Stimulated activated CD4-positive, alpha-beta T cell treated with anti-CD3 and anti-CD28 coated beads, TNF-alpha, amount 100 ng/mL, for 1 hour (primary cell): Measurements from ENCODE around the gene VWA5A.
"Not testable (repeated sequence)": the region's sequence is repeated elsewhere in the genome, so short reads cannot be mapped to it uniquely, and the experiment has no call there.

Experiments used
- DNase-seq, 3 donors: peaks; one replicate each; pipeline ENCODE4 v3.0.0-alpha.2; 2020; ENCODE audit warnings: low read depth in 3 of 3, low spot score in 1 of 3

VWA5A gene

DNA sequence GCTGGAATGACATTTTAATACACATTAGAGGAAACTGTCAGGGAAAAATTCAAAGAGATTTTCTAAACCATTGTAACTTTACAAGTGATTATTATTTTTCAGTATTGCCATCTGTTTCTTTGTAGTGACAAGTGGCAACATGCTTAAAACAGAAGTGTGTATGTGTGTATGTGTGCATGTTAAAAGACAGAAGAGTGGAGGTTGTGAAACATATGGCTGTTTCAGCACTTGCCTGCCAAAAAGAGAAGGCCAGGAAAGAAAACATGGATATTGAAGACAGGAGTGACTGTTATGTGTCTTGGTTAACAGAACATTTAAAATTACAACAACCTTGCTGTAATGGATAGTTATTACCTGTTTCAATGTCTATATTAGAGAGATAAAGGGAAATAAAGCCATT lies 24.3 kb upstream of the VWA5A start:
- DNase-seq, result no peak

DNA sequence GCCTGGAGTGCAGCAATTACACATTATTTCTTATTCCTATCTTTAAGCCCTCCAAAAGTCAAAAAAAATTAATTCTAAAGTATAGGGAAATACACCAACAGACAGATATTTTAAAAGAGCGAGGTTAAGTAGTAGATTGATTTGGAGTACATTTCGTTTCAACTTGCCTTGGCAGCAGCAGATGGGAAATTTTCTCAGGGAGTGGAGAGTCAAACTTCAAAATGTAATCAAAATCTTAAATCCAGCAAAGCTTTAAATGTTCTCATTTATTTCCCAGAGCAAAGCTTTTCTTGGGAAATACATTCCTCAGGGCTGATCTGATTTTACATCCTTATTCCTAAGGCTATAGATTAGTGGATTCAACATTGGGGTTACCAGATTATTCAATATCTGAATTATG lies 21.9 kb upstream of the VWA5A start:
- no peak for DNase-seq

DNA sequence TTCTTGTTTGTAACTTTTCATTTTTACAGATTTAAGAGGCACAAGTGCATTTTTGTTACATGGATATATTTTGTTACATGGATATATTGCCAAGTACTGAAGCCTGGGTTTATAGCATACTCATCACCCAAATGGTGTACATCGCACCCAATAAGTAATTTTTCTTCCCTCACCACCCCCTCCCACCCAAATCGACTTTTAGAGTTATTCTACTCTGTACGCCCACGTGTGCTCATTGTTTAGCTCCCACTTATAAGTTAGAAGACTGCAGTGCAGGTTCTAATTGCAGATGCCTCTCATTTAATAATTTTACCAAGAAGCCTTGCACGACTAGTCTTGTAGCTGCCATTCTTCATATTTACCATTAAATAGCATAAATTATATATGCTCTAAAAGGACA lies 20.5 kb upstream of the VWA5A start:
- DNase-seq, result no peak

DNA sequence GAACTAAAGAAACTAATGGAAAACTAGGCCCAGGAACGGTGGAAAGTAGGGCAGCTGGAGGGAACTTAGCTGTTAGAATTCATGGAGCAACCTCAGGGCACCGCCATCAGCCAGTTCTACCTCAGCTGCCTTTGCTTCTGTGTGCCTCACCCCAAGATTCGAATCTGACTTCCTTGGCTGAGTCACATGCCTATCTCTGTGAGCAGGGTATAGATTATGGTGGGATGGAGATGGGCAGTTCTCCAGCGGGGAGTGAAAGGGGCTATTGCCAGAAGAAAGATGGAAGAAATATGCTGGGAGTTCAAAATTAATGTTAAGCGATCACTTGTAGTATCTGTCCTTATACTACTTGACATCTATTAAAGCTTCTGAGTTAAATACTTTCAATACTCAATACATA lies 18.9 kb upstream of the VWA5A start:
- DNase-seq, result no peak

DNA sequence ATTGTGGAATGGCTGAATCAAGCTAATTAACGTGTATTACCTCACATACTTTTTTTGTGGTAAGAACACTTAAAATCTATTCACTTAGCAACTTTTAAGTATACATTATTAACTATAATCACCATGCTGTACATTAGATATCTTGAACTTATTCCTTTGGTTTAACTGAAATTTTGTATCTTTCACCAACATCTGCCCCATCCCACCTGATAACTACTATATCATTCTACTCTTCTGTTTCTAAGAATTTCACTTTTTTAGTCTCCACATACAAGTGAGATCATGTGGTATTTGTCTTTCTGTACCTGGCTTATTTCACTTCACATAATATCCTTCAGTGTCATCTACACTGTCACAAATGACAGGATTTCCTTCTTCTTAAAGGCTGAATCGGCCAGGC lies 17.1 kb upstream of the VWA5A start:
- DNase-seq, result no peak

DNA sequence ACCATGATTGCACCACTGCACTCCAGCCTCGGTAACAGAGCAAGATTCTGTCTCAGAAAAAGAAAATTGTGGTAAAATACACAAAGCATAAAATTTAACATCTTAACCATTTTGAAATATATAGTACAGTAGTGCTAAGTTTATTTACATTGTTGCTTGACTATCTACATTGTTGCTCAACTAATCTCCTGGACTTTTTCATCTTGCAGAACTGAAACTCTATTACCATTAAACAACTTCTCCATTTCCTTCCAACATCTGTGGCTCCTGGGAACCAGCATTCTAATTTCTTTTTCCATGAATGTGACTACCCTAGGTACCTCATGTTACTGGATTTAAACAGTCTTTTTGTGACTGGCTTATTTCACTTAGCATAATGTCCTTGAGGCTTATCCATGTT lies 13.5 kb upstream of the VWA5A start:
- DNase-seq, result no peak

DNA sequence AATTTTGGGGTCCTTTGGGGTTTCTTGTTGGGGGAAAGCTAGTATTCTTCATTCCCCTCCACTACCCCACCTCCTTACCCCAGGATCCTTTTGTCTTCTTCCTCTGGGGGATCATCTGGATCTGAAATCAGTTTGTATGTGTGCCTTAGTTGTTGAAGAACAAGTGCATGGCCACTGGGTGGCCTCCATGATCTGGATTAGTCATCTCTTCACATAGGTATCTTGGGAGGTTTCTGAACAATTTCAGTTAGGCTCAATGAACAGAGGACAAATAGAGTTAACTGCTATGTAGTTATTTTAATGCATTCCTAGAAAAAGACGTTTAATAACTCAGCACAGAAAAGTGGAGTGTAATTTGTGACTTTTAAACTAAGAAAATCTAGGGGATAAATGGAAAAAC lies 7.1 kb upstream of the VWA5A start:
- no peak for DNase-seq

DNA sequence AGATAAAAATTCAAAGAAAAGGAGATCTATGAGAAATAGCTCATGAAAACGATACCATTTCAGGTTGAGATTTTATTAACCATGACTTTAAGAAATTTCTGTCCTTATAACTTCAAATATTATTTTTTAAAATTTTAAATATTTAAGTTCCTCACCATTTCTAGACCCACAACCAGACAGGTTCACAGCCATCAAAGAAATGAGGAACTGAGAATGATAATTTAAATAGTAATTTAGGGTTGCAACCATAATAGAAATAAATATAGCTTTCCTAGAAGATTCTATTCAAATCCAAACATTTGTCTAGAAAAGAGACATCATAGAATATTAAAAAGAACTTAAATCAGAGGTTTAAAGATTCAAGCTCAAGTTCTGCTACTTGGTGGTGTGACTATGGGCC lies 5.9 kb upstream of the VWA5A start:
- no peak for DNase-seq

DNA sequence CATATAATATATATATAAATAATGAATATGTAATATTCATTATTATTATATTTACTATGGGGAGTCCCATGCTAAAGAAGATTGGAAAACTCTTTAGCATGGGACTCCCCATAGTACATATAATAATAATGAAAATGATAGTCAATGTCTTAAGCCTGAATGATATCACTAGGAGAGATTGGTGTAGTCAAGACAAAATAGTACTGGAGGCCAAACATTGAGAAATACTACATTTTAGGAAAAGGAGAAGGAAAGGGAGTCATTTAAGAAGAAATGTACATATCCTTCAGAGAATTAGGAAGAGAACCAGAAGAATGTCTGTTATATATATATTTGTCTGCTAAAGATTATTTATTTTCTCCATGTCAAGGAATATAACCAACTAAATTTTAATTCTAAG lies 5.0 kb upstream of the VWA5A start:
- DNase-seq, result no peak

DNA sequence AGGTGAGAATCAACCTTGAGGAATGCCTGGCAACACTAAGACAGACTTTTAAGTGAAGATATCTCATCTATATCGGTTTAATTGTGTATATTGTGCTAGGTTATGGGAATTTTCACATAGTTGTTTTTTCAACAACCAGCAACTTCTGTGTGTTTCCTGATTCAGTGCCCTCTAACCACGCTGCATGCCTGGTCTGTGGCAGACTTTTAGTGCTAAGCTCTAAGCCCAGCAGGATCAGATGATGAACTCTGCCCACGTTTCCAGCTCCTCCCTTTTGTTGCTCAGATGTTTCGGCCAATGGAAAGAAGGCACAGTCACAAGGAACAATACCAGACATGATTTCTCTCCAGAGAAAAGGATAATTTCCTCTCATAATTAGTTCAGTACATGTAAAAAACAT lies 1.4 kb upstream of the VWA5A start:
- no peak for DNase-seq

DNA sequence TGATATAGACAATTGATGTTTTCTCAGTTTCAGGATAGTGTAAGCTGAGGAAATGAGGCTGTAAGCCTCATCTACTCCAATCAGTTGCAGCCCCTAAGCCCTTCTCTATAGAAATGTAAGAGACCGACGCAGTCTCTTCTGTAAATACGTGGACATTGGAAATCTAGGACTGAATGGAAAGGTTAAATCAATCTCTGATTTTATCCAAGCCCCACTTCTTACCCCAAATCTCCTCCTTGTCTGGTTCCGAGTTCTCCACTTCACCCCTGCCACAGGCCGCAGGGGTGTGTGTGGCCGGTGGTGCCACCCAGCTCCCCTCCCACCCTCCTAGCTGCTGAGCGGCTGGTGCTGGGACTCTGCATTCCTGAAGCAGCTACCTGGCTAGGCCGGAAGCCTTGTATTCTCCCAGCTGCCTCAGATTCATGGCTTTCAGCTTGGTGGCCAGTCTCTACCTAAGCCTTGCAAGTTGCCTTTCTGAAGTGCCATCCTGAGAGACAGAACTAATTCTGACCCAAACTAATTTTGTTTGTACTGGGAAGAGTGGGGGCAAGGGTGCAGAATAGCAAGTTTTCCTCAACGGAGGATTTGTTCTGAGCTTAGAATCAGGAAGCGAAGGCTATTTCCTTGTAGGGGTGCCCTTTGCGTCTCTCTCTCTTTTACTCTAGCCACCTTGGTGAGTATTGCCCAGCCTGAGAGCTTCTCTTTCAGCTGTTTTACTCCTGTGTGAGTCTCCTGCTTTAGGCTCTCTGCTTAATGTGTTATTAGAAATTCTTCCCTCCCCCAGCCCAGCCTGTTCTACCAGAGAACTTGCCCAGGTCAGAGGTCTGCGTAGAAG lies 749 bp downstream of the VWA5A start:
- DNase-seq, result no peak

DNA sequence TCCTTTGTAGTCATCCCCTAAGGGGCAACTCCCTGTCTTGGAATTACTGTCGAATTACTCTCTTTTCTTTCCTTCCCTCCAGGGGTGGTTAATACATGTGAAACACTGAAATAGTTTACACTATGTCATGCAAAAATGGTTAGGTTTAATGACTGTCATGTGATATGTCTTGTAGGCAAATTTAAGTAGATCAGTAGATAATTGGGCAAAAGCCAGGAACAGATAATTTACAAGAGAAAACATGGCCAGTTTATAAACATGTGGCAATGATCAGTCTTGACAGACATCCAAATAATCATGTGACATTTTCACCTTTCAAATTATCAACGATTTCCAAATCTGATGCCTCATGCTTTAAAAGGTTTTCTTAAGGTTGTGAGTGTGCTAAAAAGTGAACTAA lies 3.9 kb downstream of the VWA5A start:
- no peak for DNase-seq

DNA sequence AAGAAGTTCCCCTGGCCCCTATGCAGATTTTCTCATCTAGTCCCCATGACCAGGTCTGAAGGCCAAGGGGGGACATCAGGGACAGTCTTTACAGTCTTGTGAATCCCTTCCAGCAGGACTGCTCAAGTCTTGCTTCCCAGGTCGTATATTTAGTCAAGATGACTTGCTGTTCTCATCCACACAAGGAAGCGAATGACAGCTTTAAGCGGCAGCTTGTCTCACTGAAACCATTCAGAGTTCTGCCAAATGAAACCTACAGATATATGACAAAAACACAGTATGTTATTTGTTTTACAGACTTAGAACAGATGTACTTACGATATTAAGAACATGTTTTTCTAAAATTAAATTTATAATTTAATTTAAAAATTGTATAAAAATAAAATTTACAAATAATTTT lies 5.6 kb downstream of the VWA5A start:
- no peak for DNase-seq

DNA sequence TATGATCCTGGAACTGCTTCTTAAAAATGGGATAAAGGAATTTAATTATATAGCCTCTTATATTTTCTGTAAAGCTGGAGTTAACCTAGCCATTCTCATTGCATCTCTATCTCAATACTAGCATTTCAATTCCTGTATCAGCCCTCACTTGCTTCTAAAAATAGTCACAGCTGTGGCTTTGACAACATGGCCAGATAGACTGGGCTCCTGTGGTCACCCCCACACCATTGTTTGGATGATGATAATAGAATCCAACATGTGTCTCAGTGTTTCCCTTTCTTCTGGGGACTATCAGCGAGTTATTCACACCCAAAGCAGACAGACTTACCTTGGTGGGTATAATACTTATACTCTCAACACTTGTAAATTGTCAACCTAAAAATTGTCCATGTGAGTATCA lies 6.9 kb downstream of the VWA5A start:
- no peak for DNase-seq

DNA sequence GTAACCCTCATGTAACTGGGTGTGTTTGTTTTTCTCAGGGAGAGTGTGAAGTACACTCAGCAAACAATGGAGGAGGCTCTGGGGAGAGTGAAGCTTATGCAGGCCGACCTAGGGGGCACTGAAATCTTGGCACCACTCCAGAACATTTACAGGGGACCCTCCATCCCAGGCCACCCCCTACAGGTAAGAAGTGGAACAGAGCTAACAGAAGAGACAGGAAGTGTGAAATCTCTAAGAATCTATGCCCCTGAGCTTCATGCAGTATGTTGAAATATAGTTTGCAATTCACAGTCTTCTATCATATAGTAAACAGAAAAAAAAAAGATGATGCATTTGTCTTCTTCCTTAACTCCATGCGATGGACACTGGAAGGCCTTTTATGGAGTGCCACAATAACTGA lies 8.4 kb downstream of the VWA5A start:
- DNase-seq, result no peak

DNA sequence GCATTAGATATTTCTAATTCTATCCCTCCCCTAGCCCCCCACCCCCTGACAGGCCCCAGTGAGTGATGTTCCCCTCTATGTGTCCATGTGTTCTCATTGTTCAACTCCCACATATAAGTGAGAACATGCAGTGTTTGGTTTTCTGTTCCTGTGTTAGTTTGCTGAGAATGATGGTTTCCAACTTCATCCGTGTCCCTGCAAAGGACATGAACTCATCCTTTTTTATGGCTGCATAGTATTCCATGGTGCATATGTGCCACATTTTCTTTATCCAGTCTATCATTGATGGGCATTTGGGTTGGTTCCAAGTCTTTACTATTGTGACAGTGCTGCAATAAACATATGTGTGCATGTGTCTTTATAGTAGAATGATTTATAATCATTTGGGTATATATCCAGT lies 11.9 kb downstream of the VWA5A start:
- not testable (repeated sequence) for DNase-seq

DNA sequence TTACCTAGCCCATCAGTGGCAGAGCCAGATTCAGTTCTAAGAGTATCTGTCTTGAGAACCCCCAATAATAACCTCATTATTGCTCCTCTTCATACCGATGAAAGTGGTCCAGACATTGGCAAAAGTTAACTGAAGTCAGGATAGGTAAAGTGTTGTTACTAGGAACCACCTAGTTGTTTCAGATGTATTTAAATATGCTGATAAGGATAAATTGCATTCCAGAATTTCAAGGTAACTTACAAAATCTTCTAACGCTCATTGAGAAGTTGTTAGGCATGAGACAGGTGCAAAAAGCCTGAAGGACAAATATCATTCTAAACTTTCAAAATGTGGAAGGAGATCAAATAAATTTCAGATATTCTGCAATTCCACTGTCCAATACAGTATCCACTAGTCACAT lies 27.8 kb downstream of the VWA5A start:
- DNase-seq, result no peak

DNA sequence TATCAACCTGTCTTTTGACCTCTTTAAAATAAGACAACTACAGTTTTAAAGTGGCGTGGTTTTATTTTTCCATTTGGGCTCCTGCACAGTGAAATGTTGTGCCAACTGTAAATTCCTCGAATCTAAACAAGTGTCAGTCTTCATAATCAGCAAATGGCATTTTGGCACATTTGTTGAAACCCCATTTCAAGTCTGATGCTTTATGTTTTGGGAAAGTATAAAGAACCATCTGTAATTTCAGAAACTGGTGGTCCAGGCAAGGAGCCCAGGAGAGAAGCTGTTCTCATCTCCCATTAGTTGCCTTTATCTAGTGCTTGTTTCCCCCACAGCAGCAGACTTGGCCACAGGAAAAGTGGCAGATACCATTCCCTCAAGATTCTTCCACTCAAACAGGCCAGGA lies 32.7 kb downstream of the VWA5A start:
- no peak for DNase-seq

DNA sequence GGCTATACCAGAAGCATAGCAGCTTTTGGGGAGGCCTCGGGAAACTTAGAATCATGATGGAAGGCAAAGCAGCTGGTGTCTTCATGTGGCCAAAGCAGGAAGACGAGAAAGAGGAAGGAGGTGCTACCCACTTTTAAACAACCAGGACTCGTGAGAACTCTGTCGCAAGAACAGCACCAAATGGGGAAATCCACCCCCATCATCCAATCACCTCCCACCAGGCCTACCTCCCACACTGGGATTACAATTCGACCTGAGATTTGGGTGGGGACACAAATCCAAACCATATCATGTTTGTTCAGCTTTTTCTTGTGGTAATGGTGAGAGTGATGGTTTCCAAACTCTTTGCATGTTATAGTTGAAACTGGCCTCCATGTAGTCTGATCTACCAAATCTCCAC lies 35.4 kb downstream of the VWA5A start:
- no peak for DNase-seq

DNA sequence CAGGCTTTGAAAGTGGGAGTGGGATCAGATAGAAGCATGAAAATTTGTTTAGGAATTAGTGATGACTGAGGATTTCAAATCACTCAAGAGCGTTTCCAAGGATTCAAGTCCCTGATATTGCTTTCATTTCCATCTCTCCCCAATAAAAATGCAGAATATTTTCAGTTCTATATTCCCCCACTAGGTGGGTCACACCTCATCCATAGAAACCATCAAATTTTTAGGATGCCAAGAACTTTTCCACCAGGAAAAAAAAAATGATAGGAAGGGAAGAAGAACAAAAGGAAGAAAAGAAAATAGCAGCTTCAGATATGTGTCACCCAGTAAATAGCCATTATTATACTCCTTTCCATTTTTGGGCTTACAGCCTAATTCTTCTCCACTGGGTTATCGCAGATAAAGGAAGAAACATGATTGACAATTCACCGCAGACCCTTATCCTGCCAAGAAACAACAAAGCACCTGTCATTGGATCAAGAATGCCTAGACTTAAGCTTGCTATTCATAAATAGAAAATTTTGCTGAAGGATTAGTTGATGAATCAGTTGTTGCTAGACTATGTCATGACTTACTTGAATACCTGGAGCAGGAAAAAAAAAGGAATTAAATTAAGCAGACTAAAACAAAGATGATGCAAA lies 37.6 kb downstream of the VWA5A start:
- DNase-seq, result no peak

DNA sequence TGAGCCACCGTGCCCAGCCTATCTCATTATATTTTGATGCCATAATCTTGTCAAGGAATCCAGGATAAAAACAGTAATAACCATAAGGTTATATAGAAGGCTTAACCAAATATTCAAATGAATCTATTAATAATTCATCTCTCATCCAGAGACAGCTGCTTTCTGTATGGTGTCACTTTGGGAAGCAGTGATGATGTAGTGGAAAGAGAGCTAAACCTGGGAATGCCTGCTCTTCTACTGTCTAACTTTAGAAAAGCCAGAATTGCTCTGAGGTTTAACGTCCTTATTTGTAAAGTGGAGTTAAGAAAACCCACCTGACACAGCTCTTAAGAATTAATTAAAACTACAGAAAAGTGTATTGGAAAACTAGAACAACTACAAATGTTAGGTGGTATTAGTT lies 38.6 kb downstream of the VWA5A start:
- no peak for DNase-seq

DNA sequence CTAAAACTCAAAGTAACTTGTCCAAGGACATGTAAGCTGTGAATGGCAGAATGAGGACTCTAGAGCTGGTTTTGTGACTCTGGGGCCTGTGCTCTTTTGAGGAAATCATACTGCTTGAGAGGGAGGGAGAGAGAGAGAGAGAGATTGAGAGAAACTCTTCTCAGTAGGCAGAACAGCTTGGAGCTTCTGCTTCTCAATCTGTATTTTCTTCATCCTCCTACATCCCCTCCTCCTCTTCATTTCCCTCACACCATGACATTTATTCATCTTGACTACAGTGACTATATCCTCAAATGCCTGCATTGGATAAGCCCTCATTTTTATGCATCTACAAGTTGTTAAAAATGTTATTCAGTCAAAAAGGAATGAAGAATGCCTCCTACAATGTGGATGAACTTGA lies 44.2 kb downstream of the VWA5A start:
- DNase-seq, result no peak

DNA sequence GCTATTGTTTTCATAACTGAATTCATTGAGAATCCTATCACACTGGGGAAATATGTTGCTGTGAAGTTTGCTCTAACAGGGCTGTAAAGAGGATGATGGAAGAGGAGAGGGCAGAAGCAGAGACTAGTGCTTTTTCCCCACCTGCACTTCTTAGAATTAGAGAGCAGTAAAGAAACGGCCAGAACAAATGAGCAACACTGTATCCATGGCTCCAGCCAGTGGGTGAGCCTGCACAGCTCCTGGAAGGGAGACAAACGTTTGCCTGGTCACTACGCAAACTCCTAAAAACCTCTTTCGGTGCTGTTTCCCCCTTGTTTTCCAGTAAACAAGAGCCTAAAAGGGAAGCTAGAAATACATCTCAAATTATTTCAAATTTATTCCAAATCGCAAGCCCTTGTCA lies 45.7 kb downstream of the VWA5A start:
- no peak for DNase-seq
